Upper lobe of right lung (tissue), 1 donor: ENCODE results near the gene TTC7B. TPM values are rescaled to one million over a fixed set of nuclear protein-coding genes. Genes with fewer than 3 reads are reported as not detected.

Source experiments
- ATAC-seq: fragments of 200-7000 bp; cut with Tn5 transposase; one replicate; pipeline ENCODE4 v1.9.1; 2020; ENCODE audit warnings: mild to moderate bottlenecking, moderate library complexity
- DNase-seq: peaks from one replicate; pipeline ENCODE4 v3.0.0-alpha.2; 2020
- H3K27ac ChIP-seq: fragments of 200-600 bp; one replicate; pipeline ENCODE4 v1.8.0; 2022
- H3K27me3 ChIP-seq: fragments of 200-600 bp; one replicate; pipeline ENCODE4 v1.8.0; 2022; ENCODE audit warnings: mild to moderate bottlenecking
- H3K36me3 ChIP-seq: fragments of 200-600 bp; one replicate; pipeline ENCODE4 v1.8.0; 2022
- H3K4me1 ChIP-seq: fragments of 200-600 bp; one replicate; pipeline ENCODE4 v1.8.0; 2022
- H3K4me3 ChIP-seq: fragments of 200-600 bp; one replicate; pipeline ENCODE4 v1.8.0; 2022; ENCODE audit warnings: mild to moderate bottlenecking
- H3K9me3 ChIP-seq: fragments of 200-600 bp; one replicate; pipeline ENCODE4 v1.8.0; 2022
- CTCF ChIP-seq: fragments of 200-600 bp; IDR thresholded peaks from one replicate; pipeline ENCODE4 v1.8.0; 2022; ENCODE audit warnings: antibody characterized with exemption
- intact Hi-C: fragments of 100-400 bp; cut with DNase I; formaldehyde crosslinking; loops from one replicate; pipeline ENCODE4 v1.11.0; 2022
- total RNA-seq: library from RNA; stranded (reverse); fragmentation: NEBNext Ultra II Directional; extraction: Animal tissue kit (Norgen Biotek cat#: 25700); gene quantifications from one replicate; pipeline ENCODE4 v1.2.1, GENCODE V29; 2021
- donor health status: DM: no; HTN: yes; CAD: no; lungs with severe emphysema.

The TTC7B gene
- total RNA-seq, 1 donor from 2014 or later: 41.5 TPM

GRCh38 chr14:90499121-90499520, 317.1 kb downstream of the TTC7B start:
- no peak for DNase-seq
- H3K27me3 ChIP-seq: no peaks in the 10 kb centered on the region
- H3K27ac ChIP-seq: no peak overlapping the region
- H3K4me1 ChIP-seq: no peaks in the 10 kb centered on the region
- intact Hi-C loops: no loop called here
- no peaks in the 10 kb centered on the region for H3K36me3 ChIP-seq
- H3K4me3 ChIP-seq: no peak overlapping the region
- no peak for TF ChIP-seq CTCF
- no peaks in the 10 kb centered on the region for H3K9me3 ChIP-seq
- no peak for ATAC-seq

GRCh38 chr14:90498198-90498597, 318.0 kb downstream of the TTC7B start:
- Histone ChIP-seq H3K4me1 (no peaks in the 10 kb centered on the region), H3K36me3 (no peaks in the 10 kb centered on the region), H3K27ac (no peak overlapping the region), H3K9me3 (no peaks in the 10 kb centered on the region), H3K27me3 (no peaks in the 10 kb centered on the region), H3K4me3 (no peak overlapping the region)
- TF ChIP-seq CTCF: no peak
- intact Hi-C loops: no loop called here
- ATAC-seq: no peak
- no peak for DNase-seq

GRCh38 chr14:90496379-90496778, 319.9 kb downstream of the TTC7B start:
- no peaks in the 10 kb centered on the region for H3K36me3 ChIP-seq
- intact Hi-C loops: no loop called here
- no peak overlapping the region for H3K27ac ChIP-seq
- TF ChIP-seq CTCF: no peak
- DNase-seq (no peak), ATAC-seq (no peak)
- H3K9me3 ChIP-seq: no peaks in the 10 kb centered on the region
- peaks cover 8% of the 10 kb centered on the region for H3K4me1 ChIP-seq
- H3K4me3 ChIP-seq: no peak overlapping the region
- no peaks in the 10 kb centered on the region for H3K27me3 ChIP-seq

- H3K4me1 ChIP-seq: peaks cover 11% of the 10 kb centered on the region
- H3K4me3 ChIP-seq: no peak overlapping the region
- H3K36me3 ChIP-seq: no peaks in the 10 kb centered on the region
- TF ChIP-seq CTCF: no peak
- no peaks in the 10 kb centered on the region for H3K27me3 ChIP-seq
- intact Hi-C loops: no loop called here
- DNase-seq (no peak), ATAC-seq (peak; percentile 63)
- H3K27ac ChIP-seq: no peak overlapping the region
- H3K9me3 ChIP-seq: no peaks in the 10 kb centered on the region
Measured at GRCh38 chr14:90495357-90496276, 320.6 kb downstream of the TTC7B start.

DNA sequence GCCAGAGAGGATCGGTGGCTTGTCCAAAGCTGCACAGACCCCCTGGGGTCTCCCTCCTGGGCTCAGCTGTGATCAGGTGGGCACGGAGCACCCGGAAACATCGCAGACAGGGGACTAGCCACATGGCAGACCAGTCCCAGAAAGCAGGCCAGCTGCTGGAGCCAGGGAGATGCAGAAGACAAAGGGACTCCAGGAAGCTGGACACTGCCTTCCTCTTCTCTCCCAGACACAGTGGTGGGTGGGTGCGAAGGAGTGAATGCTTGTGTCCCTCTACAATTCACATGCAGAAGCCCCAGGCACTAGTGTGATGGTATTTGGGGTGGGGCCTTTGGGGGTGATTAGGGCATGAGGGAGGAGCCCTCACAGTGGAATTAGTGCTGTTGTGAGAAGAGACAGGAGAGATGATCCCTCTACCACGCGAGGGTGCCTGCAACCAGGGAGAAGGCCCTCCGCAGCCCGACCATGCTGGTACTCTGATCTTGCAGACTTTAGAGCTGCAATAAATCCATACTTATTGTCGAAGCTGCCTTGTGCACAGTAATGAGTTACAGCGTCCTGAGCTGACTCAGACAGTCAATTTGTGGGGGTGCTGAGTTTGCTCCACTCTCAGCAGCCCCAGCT, 324.2 kb downstream of the TTC7B start:
- Histone ChIP-seq H3K4me3 (no peak overlapping the region), H3K9me3 (no peaks in the 10 kb centered on the region), H3K4me1 (peaks cover 16% of the 10 kb centered on the region), H3K36me3 (no peaks in the 10 kb centered on the region), H3K27ac (no peak overlapping the region), H3K27me3 (no peaks in the 10 kb centered on the region)
- TF ChIP-seq CTCF: no peak
- DNase-seq: no peak
- no peak for ATAC-seq
- intact Hi-C loops: no loop called here
